HepG2 (cell line): ENCODE results near the gene ZFP36. TPM values are rescaled to one million over a fixed set of nuclear protein-coding genes. Genes with fewer than 3 reads are reported as not detected.

Source experiments
- CC2D1A ChIP-seq: sonication (generic); formaldehyde crosslinking; IDR thresholded peaks from 2 replicates; pipeline ENCODE4 v1.8.1; 2023; ENCODE audit warnings: mild to moderate bottlenecking, missing genetic modification reagents
- CREBL2 ChIP-seq: sonication (generic); formaldehyde crosslinking; IDR thresholded peaks from 2 replicates; pipeline ENCODE4 v1.8.1; 2023; ENCODE audit warnings: missing genetic modification reagents, mild to moderate bottlenecking, borderline replicate concordance
- EEA1 ChIP-seq: sonication (generic); formaldehyde crosslinking; IDR thresholded peaks from 2 replicates; pipeline ENCODE4 v1.5.1; 2020; ENCODE audit warnings: mild to moderate bottlenecking, missing genetic modification reagents, borderline replicate concordance
- FIP1L1 ChIP-seq: fragments of 200-400 bp; formaldehyde crosslinking; IDR thresholded peaks from 2 replicates; pipeline ENCODE4 v1.6.1; 2018; ENCODE audit warnings: low read depth, mild to moderate bottlenecking, low read length, moderate library complexity, borderline replicate concordance; ENCODE audit not compliant: insufficient read depth
- IRF2 ChIP-seq: IDR thresholded peaks from 2 replicates; pipeline ENCODE4 v1.6.1; 2018; ENCODE audit warnings: missing genetic modification reagents, missing compliant biosample characterization
- KAT2B ChIP-seq: fragments of 150-350 bp; IDR thresholded peaks from 2 replicates; pipeline ENCODE4 v1.6.1; 2014; ENCODE audit warnings: low read depth, low read length, borderline replicate concordance
- KLF11 ChIP-seq: IDR thresholded peaks from 2 replicates; pipeline ENCODE4 v1.6.1; 2016; ENCODE audit warnings: missing compliant biosample characterization
- LCORL ChIP-seq, 2 experiments: fragments of 450-650 bp in 1 of 2; sonication (generic) in 1 of 2; formaldehyde crosslinking in 1 of 2; IDR thresholded peaks; 2 replicates each; pipeline versions ENCODE4 v1.5.0 to v1.6.1; 2017 to 2020; ENCODE audit warnings: antibody characterized with exemption in 1 of 2, missing genetic modification reagents in 1 of 2
- NFKBIZ ChIP-seq: IDR thresholded peaks from 2 replicates; pipeline ENCODE4 v1.6.1; 2018; ENCODE audit warnings: missing genetic modification reagents, missing compliant biosample characterization
- NONO ChIP-seq, 2 experiments: fragments of 450-650 bp in 1 of 2; sonication (generic) in 1 of 2; formaldehyde crosslinking in 1 of 2; IDR thresholded peaks in 1 of 2; conservative IDR thresholded peaks in 1 of 2; 2 replicates each; pipeline versions ENCODE4 v1.6.1 to v1.8.0; 2017 to 2022; ENCODE audit warnings: mild to moderate bottlenecking in 1 of 2, missing genetic modification reagents in 1 of 2, moderate library complexity in 1 of 2
- NPAS2 ChIP-seq: sonication (generic); formaldehyde crosslinking; IDR thresholded peaks from 2 replicates; pipeline ENCODE4 v1.8.0; 2022; ENCODE audit warnings: mild to moderate bottlenecking, missing genetic modification reagents, borderline replicate concordance
- RFX5 ChIP-seq: IDR thresholded peaks from 2 replicates; pipeline ENCODE4 v1.6.1; 2011; ENCODE audit warnings: low read depth, low read length, improper control_type of control experiment
- RXRA ChIP-seq: sonication (generic); formaldehyde crosslinking; IDR thresholded peaks from 2 replicates; pipeline ENCODE4 v1.5.1; 2020; ENCODE audit warnings: missing genetic modification reagents
- SIN3B ChIP-seq: fragments of 150-350 bp; IDR thresholded peaks from 2 replicates; pipeline ENCODE4 v1.6.1; 2014; ENCODE audit warnings: low read length
- TERF1 ChIP-seq: sonication (generic); formaldehyde crosslinking; IDR thresholded peaks from 2 replicates; pipeline ENCODE4 v1.8.0; 2022; ENCODE audit warnings: mild to moderate bottlenecking, missing genetic modification reagents, moderate library complexity
- THYN1 ChIP-seq: sonication (generic); formaldehyde crosslinking; IDR thresholded peaks from 2 replicates; pipeline ENCODE4 v1.8.1; 2023; ENCODE audit warnings: low read depth, mild to moderate bottlenecking, moderate library complexity, missing genetic modification reagents, borderline replicate concordance
- ZFYVE20 ChIP-seq: sonication (generic); formaldehyde crosslinking; IDR thresholded peaks from 2 replicates; pipeline ENCODE4 v1.8.0; 2023; ENCODE audit warnings: low read depth, mild to moderate bottlenecking, moderate library complexity, missing genetic modification reagents, borderline replicate concordance
- polyA plus RNA-seq, 8 experiments: library from polyadenylated mRNA; depleted of rRNA in 3 of 8; stranded (reverse) in 7 of 8; unstranded in 1 of 8; fragments of >200 nt; fragmentation: Illumina TruSeq in 4 of 8; extraction: Trizol in 4 of 8; gene quantifications; 2 replicates each; pipeline versions ENCODE4 v1.2.1 to v1.2.3, GENCODE V29; 2011 to 2016; ENCODE audit warnings: low read depth in 4 of 8, missing spikeins in 1 of 8, mixed read lengths in 1 of 8; ENCODE audit not compliant: insufficient read depth in 1 of 8
- total RNA-seq, 5 experiments: library from RNA; depleted of rRNA; stranded (reverse); fragments of >200 nt; fragmentation: Illumina TruSeq; extraction: Trizol; gene quantifications; 2 replicates each; pipeline ENCODE4 v1.2.3, GENCODE V29; 2016; ENCODE audit warnings: low read depth in 1 of 5
- TF ChIP-seq, protein P1 (sequence below), 2 experiments: sonication (generic) in 1 of 2; formaldehyde crosslinking in 1 of 2; IDR thresholded peaks; 2 replicates each; pipeline versions ENCODE4 v1.4.0 to v1.6.1; 2018 to 2020; ENCODE audit warnings: missing genetic modification reagents in 2 of 2, borderline replicate concordance in 1 of 2, low read depth in 1 of 2, mild to moderate bottlenecking in 1 of 2, missing biosample characterization in 1 of 2
- TF ChIP-seq, protein P2 (sequence below): sonication (generic); formaldehyde crosslinking; IDR thresholded peaks from 2 replicates; pipeline ENCODE4 v1.5.1; 2020; ENCODE audit warnings: mild to moderate bottlenecking, missing genetic modification reagents, borderline replicate concordance

Gene ZFP36
- total and polyA plus RNA-seq, 2 of the 13 experiments (the other 11 are each of a cell fraction or from before 2014, with no cell fraction given), result 1.4 to 1.7 TPM

DNA sequence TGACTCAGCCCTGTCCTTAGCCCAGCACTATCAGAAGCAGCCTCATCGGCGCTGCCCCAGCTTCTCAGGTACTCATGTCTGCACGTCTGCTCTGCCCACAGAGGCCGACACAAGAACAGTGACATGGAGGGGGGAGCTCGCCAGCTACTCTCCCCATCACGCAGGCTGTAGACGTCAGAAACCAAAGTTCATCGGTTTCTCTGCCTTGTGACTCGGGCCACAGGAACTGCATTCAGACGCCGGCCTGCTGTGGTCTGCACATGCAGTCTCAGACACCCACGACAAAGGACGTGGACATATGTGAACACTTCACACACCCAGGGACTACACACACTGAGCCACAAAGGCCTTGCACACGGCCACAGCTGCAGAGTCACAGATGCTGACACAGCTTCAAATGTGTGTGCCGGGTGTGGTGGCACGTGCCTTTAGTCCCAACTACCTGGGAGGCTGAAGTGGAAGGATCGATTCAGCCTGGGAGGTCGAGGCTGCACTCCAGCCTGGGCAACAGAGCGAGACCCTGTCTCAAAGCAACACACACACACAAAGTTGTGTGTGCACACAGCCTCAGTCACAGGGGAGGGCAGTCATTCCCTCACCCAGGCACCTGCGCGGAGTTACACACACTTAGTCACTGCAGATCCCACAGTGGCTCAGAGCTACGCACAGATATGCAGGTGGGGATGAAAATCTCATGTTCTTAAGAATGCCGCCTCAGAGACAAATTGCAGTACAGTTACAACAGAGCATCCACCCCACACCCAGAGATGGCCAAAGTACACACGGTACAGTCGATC, 4.9 kb upstream of the ZFP36 start (continued):
- TF ChIP-seq, protein P1, sequence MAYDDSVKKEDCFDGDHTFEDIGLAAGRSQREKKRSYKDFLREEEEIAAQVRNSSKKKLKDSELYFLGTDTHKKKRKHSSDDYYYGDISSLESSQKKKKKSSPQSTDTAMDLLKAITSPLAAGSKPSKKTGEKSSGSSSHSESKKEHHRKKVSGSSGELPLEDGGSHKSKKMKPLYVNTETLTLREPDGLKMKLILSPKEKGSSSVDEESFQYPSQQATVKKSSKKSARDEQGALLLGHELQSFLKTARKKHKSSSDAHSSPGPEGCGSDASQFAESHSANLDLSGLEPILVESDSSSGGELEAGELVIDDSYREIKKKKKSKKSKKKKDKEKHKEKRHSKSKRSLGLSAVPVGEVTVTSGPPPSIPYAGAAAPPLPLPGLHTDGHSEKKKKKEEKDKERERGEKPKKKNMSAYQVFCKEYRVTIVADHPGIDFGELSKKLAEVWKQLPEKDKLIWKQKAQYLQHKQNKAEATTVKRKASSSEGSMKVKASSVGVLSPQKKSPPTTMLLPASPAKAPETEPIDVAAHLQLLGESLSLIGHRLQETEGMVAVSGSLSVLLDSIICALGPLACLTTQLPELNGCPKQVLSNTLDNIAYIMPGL (CRISPR knock-in tag; IDR thresholded peaks at IDR 0.05; ENCODE audit: borderline replicate concordance in 1 of 2, low read depth in 1 of 2), result peak; percentile 50 to 93; a peak in 2 of 4 replicates
- peak; percentile 75; the same call in 1 of the 2 replicates for TF ChIP-seq RXRA (CRISPR knock-in tag)
- no peak for TF ChIP-seq NFKBIZ (CRISPR knock-in tag)
- TF ChIP-seq KAT2B, result no peak
- TF ChIP-seq CREBL2 (CRISPR knock-in tag), result no peak
- TF ChIP-seq EEA1 (CRISPR knock-in tag), result peak; percentile 43; the same call in 1 of the 2 replicates
- no peak for TF ChIP-seq LCORL (IDR thresholded peaks at IDR 0.05)
- peak; percentile 78; the same call in 1 of the 2 replicates for TF ChIP-seq LCORL (CRISPR knock-in tag; IDR thresholded peaks at IDR 0.05)
- TF ChIP-seq NPAS2, result no peak
- TF ChIP-seq ZFYVE20 (CRISPR knock-in tag), result no peak
- TF ChIP-seq KLF11 (CRISPR knock-in tag), result peak; percentile 43; the same call in 1 of the 2 replicates
- no peak for TF ChIP-seq NONO (IDR thresholded peaks at IDR 0.05)
- peak; percentile 72 for TF ChIP-seq NONO (CRISPR knock-in tag; conservative IDR thresholded peaks at IDR 0.05)
- TF ChIP-seq SIN3B, result no peak
- TF ChIP-seq, protein P2, sequence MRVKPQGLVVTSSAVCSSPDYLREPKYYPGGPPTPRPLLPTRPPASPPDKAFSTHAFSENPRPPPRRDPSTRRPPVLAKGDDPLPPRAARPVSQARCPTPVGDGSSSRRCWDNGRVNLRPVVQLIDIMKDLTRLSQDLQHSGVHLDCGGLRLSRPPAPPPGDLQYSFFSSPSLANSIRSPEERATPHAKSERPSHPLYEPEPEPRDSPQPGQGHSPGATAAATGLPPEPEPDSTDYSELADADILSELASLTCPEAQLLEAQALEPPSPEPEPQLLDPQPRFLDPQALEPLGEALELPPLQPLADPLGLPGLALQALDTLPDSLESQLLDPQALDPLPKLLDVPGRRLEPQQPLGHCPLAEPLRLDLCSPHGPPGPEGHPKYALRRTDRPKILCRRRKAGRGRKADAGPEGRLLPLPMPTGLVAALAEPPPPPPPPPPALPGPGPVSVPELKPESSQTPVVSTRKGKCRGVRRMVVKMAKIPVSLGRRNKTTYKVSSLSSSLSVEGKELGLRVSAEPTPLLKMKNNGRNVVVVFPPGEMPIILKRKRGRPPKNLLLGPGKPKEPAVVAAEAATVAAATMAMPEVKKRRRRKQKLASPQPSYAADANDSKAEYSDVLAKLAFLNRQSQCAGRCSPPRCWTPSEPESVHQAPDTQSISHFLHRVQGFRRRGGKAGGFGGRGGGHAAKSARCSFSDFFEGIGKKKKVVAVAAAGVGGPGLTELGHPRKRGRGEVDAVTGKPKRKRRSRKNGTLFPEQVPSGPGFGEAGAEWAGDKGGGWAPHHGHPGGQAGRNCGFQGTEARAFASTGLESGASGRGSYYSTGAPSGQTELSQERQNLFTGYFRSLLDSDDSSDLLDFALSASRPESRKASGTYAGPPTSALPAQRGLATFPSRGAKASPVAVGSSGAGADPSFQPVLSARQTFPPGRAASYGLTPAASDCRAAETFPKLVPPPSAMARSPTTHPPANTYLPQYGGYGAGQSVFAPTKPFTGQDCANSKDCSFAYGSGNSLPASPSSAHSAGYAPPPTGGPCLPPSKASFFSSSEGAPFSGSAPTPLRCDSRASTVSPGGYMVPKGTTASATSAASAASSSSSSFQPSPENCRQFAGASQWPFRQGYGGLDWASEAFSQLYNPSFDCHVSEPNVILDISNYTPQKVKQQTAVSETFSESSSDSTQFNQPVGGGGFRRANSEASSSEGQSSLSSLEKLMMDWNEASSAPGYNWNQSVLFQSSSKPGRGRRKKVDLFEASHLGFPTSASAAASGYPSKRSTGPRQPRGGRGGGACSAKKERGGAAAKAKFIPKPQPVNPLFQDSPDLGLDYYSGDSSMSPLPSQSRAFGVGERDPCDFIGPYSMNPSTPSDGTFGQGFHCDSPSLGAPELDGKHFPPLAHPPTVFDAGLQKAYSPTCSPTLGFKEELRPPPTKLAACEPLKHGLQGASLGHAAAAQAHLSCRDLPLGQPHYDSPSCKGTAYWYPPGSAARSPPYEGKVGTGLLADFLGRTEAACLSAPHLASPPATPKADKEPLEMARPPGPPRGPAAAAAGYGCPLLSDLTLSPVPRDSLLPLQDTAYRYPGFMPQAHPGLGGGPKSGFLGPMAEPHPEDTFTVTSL (CRISPR knock-in tag), result peak; percentile 68
- TF ChIP-seq TERF1 (CRISPR knock-in tag), result no peak
- no peak for TF ChIP-seq RFX5
- no peak for TF ChIP-seq THYN1 (CRISPR knock-in tag)
- TF ChIP-seq IRF2 (CRISPR knock-in tag), result peak; percentile 88
- no peak for TF ChIP-seq CC2D1A (CRISPR knock-in tag)
- no peak for TF ChIP-seq FIP1L1
